Nephron (organoid): ENCODE measurements around the gene MRPS14.

ENCODE experiments used
- H3K27ac Mint-ChIP-seq, 3 experiments: 2 replicates each; pipeline ENCODE4 v1.8.0; 2020; ENCODE audit warnings: mixed read lengths in 3 of 3, mild to moderate bottlenecking in 2 of 3, moderate library complexity in 1 of 3
- H3K27me3 Mint-ChIP-seq: 2 replicates; pipeline ENCODE4 v1.8.0; 2021; ENCODE audit warnings: low read depth, mild to moderate bottlenecking, moderate library complexity, mixed read lengths
- H3K36me3 Mint-ChIP-seq: 2 replicates; pipeline ENCODE4 v1.8.0; 2020; ENCODE audit warnings: low read depth, mixed read lengths
- H3K4me1 Mint-ChIP-seq: 2 replicates; pipeline ENCODE4 v1.8.0; 2020; ENCODE audit warnings: mixed read lengths
- H3K4me3 Mint-ChIP-seq, 3 experiments: 2 replicates each; pipeline ENCODE4 v1.8.0; 2020; ENCODE audit warnings: mild to moderate bottlenecking in 3 of 3, mixed read lengths in 3 of 3, moderate library complexity in 2 of 3
- H3K9me3 Mint-ChIP-seq: 2 replicates; pipeline ENCODE4 v1.8.0; 2020; ENCODE audit warnings: mixed read lengths
- TF ChIP-seq, protein P1 (sequence below), 3 experiments: fragments of 200-600 bp; sonication (generic); IDR thresholded peaks; one replicate each; pipeline ENCODE4 v1.5.0; 2021; ENCODE audit warnings: antibody characterized with exemption in 3 of 3; ENCODE audit not compliant: unreplicated experiment in 3 of 3

The MRPS14 gene

DNA sequence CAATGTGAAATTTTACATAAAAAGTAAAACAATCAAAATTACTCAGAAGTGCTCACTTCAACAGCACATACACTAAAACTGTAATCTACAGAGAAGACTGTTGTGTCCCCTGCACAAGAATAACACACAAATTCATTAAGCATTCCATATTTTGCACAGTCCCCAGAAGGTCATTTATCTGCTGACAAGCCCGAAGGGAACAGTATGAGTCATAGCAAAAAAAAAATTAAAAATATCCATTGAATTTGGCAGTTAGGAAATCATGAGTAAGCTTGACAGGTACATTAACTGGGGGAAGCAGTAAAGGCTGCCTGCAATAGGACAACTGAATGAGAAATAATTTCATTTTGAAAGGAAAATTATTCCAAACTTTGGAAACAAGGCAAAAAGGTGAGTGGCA lies 26.7 kb downstream of the MRPS14 start:
- H3K27me3 Mint-ChIP-seq = no peaks in the 10 kb centered on the region
- peaks cover 12% of the 10 kb centered on the region for H3K4me1 Mint-ChIP-seq
- H3K36me3 Mint-ChIP-seq = no peaks in the 10 kb centered on the region
- TF ChIP-seq, protein P1, sequence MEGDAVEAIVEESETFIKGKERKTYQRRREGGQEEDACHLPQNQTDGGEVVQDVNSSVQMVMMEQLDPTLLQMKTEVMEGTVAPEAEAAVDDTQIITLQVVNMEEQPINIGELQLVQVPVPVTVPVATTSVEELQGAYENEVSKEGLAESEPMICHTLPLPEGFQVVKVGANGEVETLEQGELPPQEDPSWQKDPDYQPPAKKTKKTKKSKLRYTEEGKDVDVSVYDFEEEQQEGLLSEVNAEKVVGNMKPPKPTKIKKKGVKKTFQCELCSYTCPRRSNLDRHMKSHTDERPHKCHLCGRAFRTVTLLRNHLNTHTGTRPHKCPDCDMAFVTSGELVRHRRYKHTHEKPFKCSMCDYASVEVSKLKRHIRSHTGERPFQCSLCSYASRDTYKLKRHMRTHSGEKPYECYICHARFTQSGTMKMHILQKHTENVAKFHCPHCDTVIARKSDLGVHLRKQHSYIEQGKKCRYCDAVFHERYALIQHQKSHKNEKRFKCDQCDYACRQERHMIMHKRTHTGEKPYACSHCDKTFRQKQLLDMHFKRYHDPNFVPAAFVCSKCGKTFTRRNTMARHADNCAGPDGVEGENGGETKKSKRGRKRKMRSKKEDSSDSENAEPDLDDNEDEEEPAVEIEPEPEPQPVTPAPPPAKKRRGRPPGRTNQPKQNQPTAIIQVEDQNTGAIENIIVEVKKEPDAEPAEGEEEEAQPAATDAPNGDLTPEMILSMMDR (IDR thresholded peaks at IDR 0.05; ENCODE audit: unreplicated experiment in 3 of 3) = no peak
- no peak overlapping the region for H3K4me3 Mint-ChIP-seq
- H3K27ac Mint-ChIP-seq = no peak overlapping the region
- no peaks in the 10 kb centered on the region for H3K9me3 Mint-ChIP-seq

DNA sequence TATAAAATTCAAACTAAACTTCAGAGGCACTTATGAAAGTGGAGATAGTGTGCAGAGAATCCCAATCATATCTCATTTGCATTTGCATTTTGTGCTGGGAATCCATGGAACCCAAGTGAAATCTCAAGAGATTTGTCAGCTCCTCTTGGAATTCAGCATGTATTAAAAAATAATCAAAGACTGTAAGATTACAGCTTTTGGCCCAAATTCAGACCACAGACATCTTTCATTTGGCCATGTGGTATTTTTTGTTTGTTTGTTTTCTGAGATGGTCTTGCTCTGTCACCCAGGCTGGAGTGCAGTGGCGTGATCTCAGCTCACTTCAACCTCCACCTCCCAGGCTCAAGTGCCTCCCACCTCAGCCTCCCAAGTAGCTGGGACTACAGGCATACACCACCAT lies 27.3 kb downstream of the MRPS14 start:
- Mint-ChIP-seq H3K27ac (no peak overlapping the region), H3K36me3 (no peaks in the 10 kb centered on the region), H3K27me3 (no peaks in the 10 kb centered on the region), H3K4me1 (peaks cover 6% of the 10 kb centered on the region), H3K9me3 (no peaks in the 10 kb centered on the region), H3K4me3 (no peak overlapping the region)
- TF ChIP-seq, protein P1 (IDR thresholded peaks at IDR 0.05; ENCODE audit: unreplicated experiment in 3 of 3) = no peak

DNA sequence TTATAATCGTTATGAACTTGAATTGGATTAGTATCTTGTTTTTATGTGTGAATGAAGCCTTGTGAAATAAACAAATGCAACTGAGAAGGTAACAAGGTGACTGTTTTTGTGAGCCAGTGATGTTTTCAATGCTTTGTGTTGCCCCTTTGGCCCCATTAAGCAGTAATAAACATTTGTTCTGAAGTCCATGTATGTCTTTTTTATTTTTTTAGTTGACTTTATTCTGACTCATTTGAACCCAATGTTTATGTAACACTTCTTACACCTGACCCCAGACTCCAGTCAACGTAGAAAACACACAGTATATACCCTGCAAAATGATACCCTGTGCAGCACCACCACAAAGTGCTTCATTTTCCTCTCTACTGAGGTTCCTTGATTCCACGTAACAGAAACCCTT lies 28.1 kb downstream of the MRPS14 start:
- Mint-ChIP-seq H3K27ac (no peak overlapping the region), H3K36me3 (no peaks in the 10 kb centered on the region), H3K4me1 (no peaks in the 10 kb centered on the region), H3K27me3 (no peaks in the 10 kb centered on the region), H3K9me3 (no peaks in the 10 kb centered on the region), H3K4me3 (no peak overlapping the region)
- TF ChIP-seq, protein P1 (IDR thresholded peaks at IDR 0.05; ENCODE audit: unreplicated experiment in 3 of 3) = no peak

DNA sequence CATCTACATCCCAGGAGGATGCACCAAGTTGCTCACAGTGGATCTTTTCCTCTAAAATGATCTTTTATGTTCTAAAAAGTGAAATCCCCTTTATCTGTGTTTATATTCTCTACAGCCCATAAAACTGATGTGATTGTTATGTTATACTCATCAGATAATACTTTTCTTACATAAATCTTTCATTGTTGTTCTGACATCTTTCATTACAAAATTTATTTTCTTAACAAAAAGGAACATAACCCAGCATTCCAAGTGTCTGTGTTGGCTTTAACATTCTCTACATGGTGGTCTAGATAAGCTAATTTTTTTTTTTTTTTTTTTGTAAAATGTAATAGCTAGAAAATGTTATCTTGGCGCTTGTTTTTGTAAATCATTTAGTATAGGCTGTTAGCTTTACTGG lies 31.8 kb downstream of the MRPS14 start:
- Mint-ChIP-seq H3K9me3 (no peaks in the 10 kb centered on the region), H3K4me1 (peaks cover 8% of the 10 kb centered on the region), H3K27ac (peak overlapping the region; percentile 29 to 73 (median 72)), H3K36me3 (no peaks in the 10 kb centered on the region), H3K27me3 (no peaks in the 10 kb centered on the region), H3K4me3 (no peak overlapping the region)
- TF ChIP-seq, protein P1 (IDR thresholded peaks at IDR 0.05; ENCODE audit: unreplicated experiment in 3 of 3) = no peak

DNA sequence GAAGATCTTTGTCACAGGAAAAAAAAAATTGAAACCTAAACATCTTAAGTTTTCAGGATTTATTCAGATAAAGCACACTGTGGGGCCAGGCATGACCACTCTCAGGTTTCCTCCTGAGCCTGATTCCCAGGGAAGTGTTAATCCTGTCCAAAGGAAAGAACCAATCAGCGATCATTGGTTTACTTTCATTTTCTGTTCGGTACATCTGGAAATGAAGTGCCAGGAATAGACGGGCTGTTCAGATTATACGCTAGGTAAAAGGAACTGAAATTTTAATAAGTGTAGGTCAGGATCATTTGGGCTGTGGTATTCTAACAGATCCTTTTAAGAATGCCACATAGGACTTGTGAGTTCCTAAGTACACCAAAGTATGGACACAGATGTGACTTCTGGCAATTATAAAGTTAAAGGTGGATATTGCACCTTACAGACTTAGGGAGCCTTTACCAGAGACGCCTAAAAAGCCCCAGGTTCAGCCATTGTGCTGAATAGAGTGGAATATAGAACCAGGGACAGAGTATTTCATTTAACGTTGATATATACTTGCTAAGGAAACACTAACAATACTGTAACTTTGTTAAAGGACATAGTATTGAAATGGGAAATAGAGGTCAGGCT lies 32.7 kb downstream of the MRPS14 start:
- peak overlapping the region in 2 of 3 experiments; percentile 23 to 63 for H3K4me3 Mint-ChIP-seq
- TF ChIP-seq, protein P1 (IDR thresholded peaks at IDR 0.05; ENCODE audit: unreplicated experiment in 3 of 3) = no peak
- no peaks in the 10 kb centered on the region for H3K9me3 Mint-ChIP-seq
- no peaks in the 10 kb centered on the region for H3K27me3 Mint-ChIP-seq
- no peaks in the 10 kb centered on the region for H3K36me3 Mint-ChIP-seq
- peak overlapping the region in 1 of 3 experiments; percentile 66 for H3K27ac Mint-ChIP-seq
- H3K4me1 Mint-ChIP-seq = peaks cover 8% of the 10 kb centered on the region

DNA sequence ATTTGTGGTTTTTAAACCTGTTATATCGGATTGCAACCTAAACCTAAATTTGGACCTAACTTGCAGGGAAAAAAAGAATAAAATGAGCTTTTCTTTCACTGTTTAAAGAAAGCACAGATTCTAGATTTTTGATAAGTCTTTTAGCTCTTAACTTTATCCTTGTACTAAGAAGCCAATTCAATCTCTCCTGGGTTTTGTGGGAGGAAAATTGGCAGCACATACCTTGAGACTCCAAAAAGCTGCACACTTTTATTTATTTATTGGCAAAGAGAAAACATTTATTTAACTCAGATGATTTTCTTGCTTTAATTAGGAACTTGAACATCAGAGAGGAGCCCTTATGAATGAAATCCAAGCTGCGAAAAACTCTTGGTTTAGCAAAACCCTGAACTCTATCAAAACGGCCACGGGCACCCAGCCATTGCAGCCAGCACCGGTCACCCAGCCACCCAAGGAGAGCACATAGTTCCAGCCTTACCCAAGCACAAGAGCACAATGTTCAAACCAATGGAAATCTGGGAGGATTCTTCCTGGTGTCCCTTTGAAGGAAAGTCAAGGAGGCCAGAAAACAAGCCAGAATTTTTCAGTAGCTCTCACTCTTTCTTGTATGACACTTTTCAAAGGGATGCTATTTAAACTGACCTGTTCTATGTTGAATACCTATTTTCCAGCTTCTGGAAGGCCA lies 33.5 kb downstream of the MRPS14 start:
- peak overlapping the region in 1 of 3 experiments; percentile 57 for H3K27ac Mint-ChIP-seq
- H3K9me3 Mint-ChIP-seq = no peaks in the 10 kb centered on the region
- H3K27me3 Mint-ChIP-seq = no peaks in the 10 kb centered on the region
- TF ChIP-seq, protein P1 (IDR thresholded peaks at IDR 0.05; ENCODE audit: unreplicated experiment in 3 of 3) = no peak
- no peaks in the 10 kb centered on the region for H3K36me3 Mint-ChIP-seq
- H3K4me1 Mint-ChIP-seq = peaks cover 8% of the 10 kb centered on the region
- H3K4me3 Mint-ChIP-seq = peak overlapping the region in 1 of 3 experiments; percentile 41
